HepG2 (cell line): Measurements from ENCODE around the gene CD151. TPM values are rescaled to one million over a fixed set of nuclear protein-coding genes. Genes with fewer than 3 reads are reported as not detected.

ENCODE experiments used
- ATAC-seq: fragments of 200-7000 bp; cut with Tn5 transposase; 3 replicates; pipeline ENCODE4 v1.9.1; 2020; ENCODE audit warnings: mild to moderate bottlenecking, moderate library complexity
- BruUV-seq: library from RNA; stranded (reverse); fragments of 400-500 nt; replicated peaks from 2 replicates; lab custom pipeline; 2021; lab: Mats Ljungman, UMichigan
- CTCF ChIA-PET: fragments of 300-600 bp; formaldehyde crosslinking; extraction: SDS; loops from one replicate; lab custom pipeline; 2021; ENCODE audit warnings: low total read pairs, inconsistent platforms, low intra/inter-chr PET ratio; lab: Yijun Ruan, JAX
- POLR2A ChIA-PET: fragments of 350-600 bp; sonication (Branson Sonifier 250); formaldehyde crosslinking; loops from one replicate; lab custom pipeline; 2020; ENCODE audit warnings: antibody characterized with exemption, inconsistent platforms; lab: Yijun Ruan, JAX
- DNase-seq: peaks from one replicate; pipeline ENCODE4 v3.0.0-alpha.2; 2015; ENCODE audit warnings: low spot score
- FAIRE-seq: peaks from 3 replicates; lab custom pipeline; 2011; peaks lifted over from hg19 to GRCh38; lab: Jason Lieb, UNC
- H2AFZ ChIP-seq: one replicate; pipeline ENCODE4 v1.6.1; 2011; ENCODE audit warnings: low read length, inconsistent platforms
- H3K27ac ChIP-seq: fragments of 300-600 bp; 3 replicates; pipeline ENCODE4 v1.8.0; 2011; ENCODE audit warnings: mixed run types, mild to moderate bottlenecking, mixed read lengths, low read length, inconsistent platforms; ENCODE audit not compliant: insufficient read depth; ENCODE audit errors: extremely low read length
- H3K27me3 ChIP-seq, 2 experiments: fragments of 200-600 bp in 1 of 2; 2 replicates in 1 of 2; 3 replicates in 1 of 2; pipeline versions ENCODE4 v1.6.0 to v1.8.0; 2011; ENCODE audit warnings: low read length in 2 of 2, mild to moderate bottlenecking in 2 of 2, moderate library complexity in 2 of 2, inconsistent platforms in 1 of 2; ENCODE audit not compliant: insufficient read depth in 2 of 2, control insufficient read depth in 1 of 2
- H3K36me3 ChIP-seq, 2 experiments: fragments of 200-600 bp in 1 of 2; replicated peaks in 1 of 2; 2 replicates in 1 of 2; 3 replicates in 1 of 2; pipeline versions ENCODE4 v1.5.1 to v1.8.0; 2011; ENCODE audit warnings: low read length in 2 of 2, inconsistent platforms in 1 of 2; ENCODE audit not compliant: insufficient read depth in 2 of 2, control insufficient read depth in 1 of 2
- H3K4me1 ChIP-seq: 2 replicates; pipeline ENCODE4 v1.5.1; 2012; ENCODE audit warnings: low read length, inconsistent platforms; ENCODE audit not compliant: insufficient read depth
- H3K4me2 ChIP-seq: 2 replicates; pipeline ENCODE4 v1.6.0; 2011; ENCODE audit warnings: low read depth, low read length, inconsistent platforms
- H3K4me3 ChIP-seq, 3 experiments: fragments of 200-600 bp in 1 of 3; sonication (generic), shearing (Covaris generic) in 1 of 3; replicated peaks in 1 of 3; 2 replicates each; pipeline ENCODE4 v1.5.1; 2011 to 2016; ENCODE audit warnings: low read length in 3 of 3, inconsistent platforms in 2 of 3, low read depth in 2 of 3, mild to moderate bottlenecking in 2 of 3, control low read depth in 1 of 3, mixed read lengths in 1 of 3; ENCODE audit not compliant: insufficient read depth in 1 of 3
- H3K79me2 ChIP-seq: one replicate; pipeline ENCODE4 v1.6.1; 2011; ENCODE audit warnings: low read length, inconsistent platforms; ENCODE audit not compliant: insufficient read depth
- H3K9ac ChIP-seq: 2 replicates; pipeline ENCODE4 v1.6.0; 2011; ENCODE audit warnings: mild to moderate bottlenecking, low read depth, low read length, inconsistent platforms; ENCODE audit not compliant: insufficient read depth
- H3K9me3 ChIP-seq: 2 replicates; pipeline ENCODE4 v1.5.1; 2012; ENCODE audit warnings: mild to moderate bottlenecking, low read length
- H4K20me1 ChIP-seq: 2 replicates; pipeline ENCODE4 v1.6.0; 2011; ENCODE audit warnings: inconsistent platforms, mild to moderate bottlenecking, low read length, moderate library complexity; ENCODE audit not compliant: insufficient read depth
- ATF5 ChIP-seq: sonication (generic); formaldehyde crosslinking; IDR thresholded peaks from 2 replicates; pipeline ENCODE4 v1.4.0; 2020; ENCODE audit warnings: mild to moderate bottlenecking, low read depth, missing genetic modification reagents
- ELF1 ChIP-seq: sonication (generic); formaldehyde crosslinking; IDR thresholded peaks from 2 replicates; pipeline ENCODE4 v1.4.0; 2020; ENCODE audit warnings: missing genetic modification reagents
- GZF1 ChIP-seq: sonication (generic); formaldehyde crosslinking; IDR thresholded peaks from 2 replicates; pipeline ENCODE4 v1.5.1; 2020; ENCODE audit warnings: mild to moderate bottlenecking, missing genetic modification reagents
- HOMEZ ChIP-seq: IDR thresholded peaks from 2 replicates; pipeline ENCODE4 v1.6.1; 2016; ENCODE audit warnings: low read depth
- HOXA7 ChIP-seq: sonication (generic); formaldehyde crosslinking; IDR thresholded peaks from 2 replicates; pipeline ENCODE4 v1.8.1; 2022; ENCODE audit warnings: mild to moderate bottlenecking, missing genetic modification reagents, moderate library complexity
- MTA3 ChIP-seq: sonication (generic); formaldehyde crosslinking; IDR thresholded peaks from 2 replicates; pipeline ENCODE4 v1.4.0; 2020; ENCODE audit warnings: missing genetic modification reagents
- NAIF1 ChIP-seq: sonication (generic); formaldehyde crosslinking; IDR thresholded peaks from 2 replicates; pipeline ENCODE4 v1.5.0; 2020; ENCODE audit warnings: mild to moderate bottlenecking, missing genetic modification reagents, borderline replicate concordance
- NFE2L2 ChIP-seq: fragments of 150-350 bp; IDR thresholded peaks from 2 replicates; pipeline ENCODE4 v1.6.1; 2014; ENCODE audit warnings: low read length
- NFIB ChIP-seq: sonication (generic); formaldehyde crosslinking; IDR thresholded peaks from 2 replicates; pipeline ENCODE4 v1.9.0; 2021; ENCODE audit warnings: missing genetic modification reagents, mild to moderate bottlenecking, borderline replicate concordance
- RAD21 ChIP-seq: fragments of 450-650 bp; formaldehyde crosslinking; IDR thresholded peaks from 2 replicates; pipeline ENCODE4 v1.5.0; 2020; ENCODE audit warnings: mild to moderate bottlenecking
- TFAP4 ChIP-seq: sonication (generic); IDR thresholded peaks from 2 replicates; pipeline ENCODE4 v1.6.1; 2016; ENCODE audit warnings: low read depth, borderline replicate concordance
- ZNF280B ChIP-seq: sonication (generic); formaldehyde crosslinking; IDR thresholded peaks from 2 replicates; pipeline ENCODE4 v1.5.0; 2020; ENCODE audit warnings: missing genetic modification reagents, mild to moderate bottlenecking, borderline replicate concordance
- ZNF33B ChIP-seq: sonication (generic); formaldehyde crosslinking; IDR thresholded peaks from 2 replicates; pipeline ENCODE4 v1.5.1; 2020; ENCODE audit warnings: mild to moderate bottlenecking, missing genetic modification reagents
- ZNF503 ChIP-seq: sonication (generic); formaldehyde crosslinking; IDR thresholded peaks from 2 replicates; pipeline ENCODE4 v1.4.0; 2020; ENCODE audit warnings: missing genetic modification reagents
- WGBS: methylation state at CpG from one replicate; pipeline ENCODE4 v1.1.6; 2017; ENCODE audit warnings: low lambda C conversion rate; 5-methylcytosine and 5-hydroxymethylcytosine counted together
- in situ Hi-C: cut with HindIII; loops from 2 replicates; pipeline ENCODE4 v1.10.0; 2017; ENCODE audit warnings: low pct_unique_long_range_greater_than_20kb; ENCODE audit not compliant: extremely low pct_ligation_motif_present
- intact Hi-C: fragments of 100-400 bp; cut with micrococcal nuclease; formaldehyde crosslinking; loops from one replicate; pipeline ENCODE4 v1.10.0; 2022; ENCODE audit not compliant: unreplicated experiment
- polyA plus RNA-seq, 8 experiments: library from polyadenylated mRNA; depleted of rRNA in 3 of 8; stranded (reverse) in 7 of 8; unstranded in 1 of 8; fragments of >200 nt; fragmentation: Illumina TruSeq in 4 of 8; extraction: Trizol in 4 of 8; gene quantifications; 2 replicates each; pipeline versions ENCODE4 v1.2.1 to v1.2.3, GENCODE V29; 2011 to 2016; ENCODE audit warnings: low read depth in 4 of 8, missing spikeins in 1 of 8, mixed read lengths in 1 of 8; ENCODE audit not compliant: insufficient read depth in 1 of 8
- total RNA-seq, 5 experiments: library from RNA; depleted of rRNA; stranded (reverse); fragments of >200 nt; fragmentation: Illumina TruSeq; extraction: Trizol; gene quantifications; 2 replicates each; pipeline ENCODE4 v1.2.3, GENCODE V29; 2016; ENCODE audit warnings: low read depth in 1 of 5

The CD151 gene
- total and polyA plus RNA-seq, 2 of the 13 experiments (the other 11 are each of a cell fraction or from before 2014, with no cell fraction given), result 125 to 197 TPM

GRCh38 chr11:824942-825341 is 7.8 kb upstream of the CD151 start (continued):
- TF ChIP-seq NAIF1, result no peak

GRCh38 chr11:825366-826226 is 7.2 kb upstream of the CD151 start:
- DNase-seq (no peak), FAIRE-seq (no peak), ATAC-seq (peak; percentile 1; the same call in 2 of the 3 replicates)
- Histone ChIP-seq H3K9me3 (no peaks in the 10 kb centered on the region), H3K4me2 (peak overlapping the region; percentile 91), H4K20me1 (peaks cover 13% of the 10 kb centered on the region), H3K27ac (peak overlapping the region; percentile 11), H3K4me3 (peak overlapping the region in 1 of 3 experiments; percentile 80; a peak in 1 of 6 replicates), H3K79me2 (peaks cover 14% of the 10 kb centered on the region), H3K36me3 (peaks cover 7 to 22% of the 10 kb centered on the region in 2 experiments; a peak in 4 of 5 replicates), H3K4me1 (peaks cover 65% of the 10 kb centered on the region), H3K27me3 (no peaks in the 10 kb centered on the region), H2AFZ (no peak overlapping the region), H3K9ac (no peak overlapping the region; the same call in 1 of the 2 replicates)
- in situ Hi-C loops (no loop called here), intact Hi-C loops (no loop called here)
- WGBS, result 30% methylated on average over 5 of the region's 12 CpGs
- ChIA-PET POLR2A (interaction anchor here (0.9 to 16.1 kb wide), 8 partner anchors 6 to 121 kb away, joined by 3 to 264 read pairs (median 4); partner anchors contain the start of genes EPS8L2, PNPLA2, POLR2L and RPLP2), CTCF (no interaction called here)
- BruUV-seq, result no TSS peak
- TF ChIP-seq HOXA7 (CRISPR knock-in tag), result no peak
- TF ChIP-seq ZNF503 (CRISPR knock-in tag), result 0 out of 2 replicates have a peak, but pooled peaks have one; percentile 0
- no peak for TF ChIP-seq ELF1
- TF ChIP-seq HOMEZ (CRISPR knock-in tag), result no peak
- TF ChIP-seq MTA3 (CRISPR knock-in tag), result no peak
- TF ChIP-seq ATF5 (CRISPR knock-in tag), result no peak
- TF ChIP-seq RAD21, result no peak
- TF ChIP-seq ZNF280B (CRISPR knock-in tag), result no peak
- TF ChIP-seq NFE2L2, result no peak
- TF ChIP-seq NFIB, result no peak
- TF ChIP-seq ZNF33B (CRISPR knock-in tag), result no peak
- TF ChIP-seq TFAP4, result no peak
- TF ChIP-seq GZF1, result no peak
